Measurements from ENCODE around the gene LMO3. TPM values are rescaled to one million over a fixed set of nuclear protein-coding genes. Genes with fewer than 3 reads are reported as not detected.

LMO3 gene
- total RNA-seq, 1 experiment from 2014 or later: 0.34 TPM

- H3K4me2 ChIP-seq (ENCODE audit: low read length): no peak overlapping the region
- ChIA-PET RAD21 (ENCODE audit: low non-redundant PET in 1 of 2, low total read pairs in 2 of 2, uncharacterized antibody in 2 of 2, unreplicated experiment in 2 of 2) (no interaction called here), CTCF (no interaction called here), POLR2A (no interaction called here)
- no peaks in the 10 kb centered on the region for H3K27me3 ChIP-seq (ENCODE audit: insufficient read depth, low read length)
- no peaks in the 10 kb centered on the region for H3K9me2 ChIP-seq (ENCODE audit: insufficient read depth)
- intact Hi-C loops (cut with micrococcal nuclease): no loop called here
- no peak for TF ChIP-seq ATF3 (IDR thresholded peaks at IDR 0.05)
- no peak for TF ChIP-seq CEBPB (IDR thresholded peaks at IDR 0.05; ENCODE audit: low read depth)
- TF ChIP-seq EZH2 (IDR thresholded peaks at IDR 0.05): no peak
- TF ChIP-seq ZFX (IDR thresholded peaks at IDR 0.05): no peak
- TF ChIP-seq TCF7L2 (IDR thresholded peaks at IDR 0.05; ENCODE audit: borderline replicate concordance, extremely low read depth, insufficient read depth, insufficient read length): no peak
- no peak for TF ChIP-seq POLR2A (IDR thresholded peaks at IDR 0.05; ENCODE audit: borderline replicate concordance, extremely low read depth, insufficient read depth, insufficient read length)
- no peak for TF ChIP-seq REST (IDR thresholded peaks at IDR 0.05; ENCODE audit: low read depth)
- TF ChIP-seq POLR2AphosphoS5 (IDR thresholded peaks at IDR 0.05; ENCODE audit: low read depth, low read length): no peak
- TF ChIP-seq, protein P1, sequence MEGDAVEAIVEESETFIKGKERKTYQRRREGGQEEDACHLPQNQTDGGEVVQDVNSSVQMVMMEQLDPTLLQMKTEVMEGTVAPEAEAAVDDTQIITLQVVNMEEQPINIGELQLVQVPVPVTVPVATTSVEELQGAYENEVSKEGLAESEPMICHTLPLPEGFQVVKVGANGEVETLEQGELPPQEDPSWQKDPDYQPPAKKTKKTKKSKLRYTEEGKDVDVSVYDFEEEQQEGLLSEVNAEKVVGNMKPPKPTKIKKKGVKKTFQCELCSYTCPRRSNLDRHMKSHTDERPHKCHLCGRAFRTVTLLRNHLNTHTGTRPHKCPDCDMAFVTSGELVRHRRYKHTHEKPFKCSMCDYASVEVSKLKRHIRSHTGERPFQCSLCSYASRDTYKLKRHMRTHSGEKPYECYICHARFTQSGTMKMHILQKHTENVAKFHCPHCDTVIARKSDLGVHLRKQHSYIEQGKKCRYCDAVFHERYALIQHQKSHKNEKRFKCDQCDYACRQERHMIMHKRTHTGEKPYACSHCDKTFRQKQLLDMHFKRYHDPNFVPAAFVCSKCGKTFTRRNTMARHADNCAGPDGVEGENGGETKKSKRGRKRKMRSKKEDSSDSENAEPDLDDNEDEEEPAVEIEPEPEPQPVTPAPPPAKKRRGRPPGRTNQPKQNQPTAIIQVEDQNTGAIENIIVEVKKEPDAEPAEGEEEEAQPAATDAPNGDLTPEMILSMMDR (IDR thresholded peaks at IDR 0.05 in 2 of 3, conservative IDR thresholded peaks at IDR 0.05 in 1 of 3; ENCODE audit: borderline replicate concordance in 1 of 3, insufficient read depth in 1 of 3, low read depth in 2 of 3, low read length in 2 of 3): no peak
- no peak for TF ChIP-seq EGR1 (IDR thresholded peaks at IDR 0.05; ENCODE audit: low read depth)
- no peak for TF ChIP-seq JUND (IDR thresholded peaks at IDR 0.05)
- no peak overlapping the region for H2AFZ ChIP-seq (ENCODE audit: low read depth, low read length, poor library complexity, severe bottlenecking)
- ATAC-seq: no peak
- H3K4me3 ChIP-seq (replicated peaks in 1 of 2; ENCODE audit: low read depth in 1 of 2, low read length in 2 of 2): no peak overlapping the region
- H3K36me3 ChIP-seq (ENCODE audit: control insufficient read depth in 1 of 2, insufficient read depth in 2 of 2, low read length in 2 of 2): no peaks in the 10 kb centered on the region
- no peaks in the 10 kb centered on the region for H4K20me1 ChIP-seq (ENCODE audit: insufficient read depth)
- H3K79me2 ChIP-seq (ENCODE audit: insufficient read depth, low read length): no peaks in the 10 kb centered on the region
- BruUV-seq (replicated peaks): no TSS peak
- H3K9ac ChIP-seq (ENCODE audit: low read length): no peak overlapping the region
- no peak overlapping the region for H3K27ac ChIP-seq (ENCODE audit: low read depth, low read length)
- no peaks in the 10 kb centered on the region for H3K4me1 ChIP-seq (ENCODE audit: control insufficient read depth in 1 of 2, insufficient read depth in 2 of 2, low read length in 2 of 2)
- DNase-seq (ENCODE audit: low read depth, low spot score): no peak
- no peaks in the 10 kb centered on the region for H3K9me3 ChIP-seq (ENCODE audit: control insufficient read depth in 1 of 2, insufficient read depth in 1 of 2, low read depth in 1 of 2, low read length in 2 of 2)
These were observed 3.5 kb downstream of the LMO3 start for GRCh38 chr12:16602412-16602811.
